Glutamatergic neuron (in vitro differentiated cells): ENCODE measurements around the gene AP1G2. TPM values are rescaled to one million over a fixed set of nuclear protein-coding genes. Genes with fewer than 3 reads are reported as not detected.
A peak's percentile ranks its signal among the peaks of the same experiment; 100 is the strongest.

Experiments
- DNase-seq: peaks from one replicate; pipeline ENCODE4 v3.0.0; 2022
- H3K27ac Mint-ChIP-seq: one replicate; pipeline ENCODE4 v1.8.0; 2020; ENCODE audit warnings: mild to moderate bottlenecking, mixed read lengths, inconsistent platforms; ENCODE audit not compliant: unreplicated experiment
- H3K27me3 Mint-ChIP-seq: one replicate; pipeline ENCODE4 v1.8.0; 2020; ENCODE audit warnings: mild to moderate bottlenecking, moderate library complexity, mixed read lengths, inconsistent platforms; ENCODE audit not compliant: unreplicated experiment
- H3K36me3 Mint-ChIP-seq: one replicate; pipeline ENCODE4 v1.8.0; 2020; ENCODE audit warnings: mild to moderate bottlenecking, mixed read lengths, inconsistent platforms; ENCODE audit not compliant: unreplicated experiment
- H3K4me1 Mint-ChIP-seq: one replicate; pipeline ENCODE4 v1.8.0; 2020; ENCODE audit warnings: mild to moderate bottlenecking, low read depth, mixed read lengths, inconsistent platforms; ENCODE audit not compliant: unreplicated experiment
- H3K4me3 Mint-ChIP-seq: one replicate; pipeline ENCODE4 v1.8.0; 2020; ENCODE audit warnings: mild to moderate bottlenecking, mixed read lengths, inconsistent platforms; ENCODE audit not compliant: unreplicated experiment
- H3K9me3 Mint-ChIP-seq: one replicate; pipeline ENCODE4 v1.8.0; 2020; ENCODE audit warnings: mild to moderate bottlenecking, moderate library complexity, mixed read lengths, inconsistent platforms; ENCODE audit not compliant: unreplicated experiment
- total RNA-seq: library from RNA; stranded (reverse); fragmentation: NEBNext Ultra II Directional; extraction: Animal tissue kit (Norgen Biotek cat#: 25700); gene quantifications from one replicate; pipeline ENCODE4 v1.2.1, GENCODE V29; 2021; ENCODE audit not compliant: unreplicated experiment
- TF ChIP-seq, protein P1 (sequence below): fragments of 200-600 bp; sonication (generic); IDR thresholded peaks from one replicate; pipeline ENCODE4 v1.5.0; 2021; ENCODE audit not compliant: partially characterized antibody, unreplicated experiment

AP1G2 gene
- total RNA-seq, 1 donor from 2014 or later = 105 TPM

DNA sequence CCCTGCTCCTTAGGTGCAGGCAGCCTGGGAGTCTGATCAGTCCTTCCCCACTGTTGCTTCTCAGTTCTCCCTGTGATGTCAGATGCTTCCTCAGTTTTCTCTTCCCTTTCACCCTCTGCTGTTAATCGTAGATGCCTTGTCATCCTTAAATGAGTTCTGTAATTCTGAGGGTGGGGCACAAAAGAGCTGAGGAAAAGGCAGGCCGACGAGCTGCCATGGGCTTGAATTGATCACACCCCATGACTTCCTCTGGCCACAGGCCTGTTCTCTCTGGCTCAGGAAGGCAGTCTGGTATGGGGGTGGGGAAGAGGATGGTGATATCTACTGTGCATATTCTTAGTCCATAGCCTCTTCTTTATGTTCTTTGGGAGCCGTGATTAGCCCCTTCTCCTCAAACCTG lies 5.2 kb upstream of the AP1G2 start:
- Mint-ChIP-seq H3K4me1 (peaks cover 22% of the 10 kb centered on the region), H3K27ac (no peak overlapping the region), H3K4me3 (peak overlapping the region; percentile 10), H3K36me3 (peaks cover 9% of the 10 kb centered on the region), H3K9me3 (peaks cover 8% of the 10 kb centered on the region), H3K27me3 (peaks cover 25% of the 10 kb centered on the region)
- no peak for DNase-seq
- TF ChIP-seq, protein P1, sequence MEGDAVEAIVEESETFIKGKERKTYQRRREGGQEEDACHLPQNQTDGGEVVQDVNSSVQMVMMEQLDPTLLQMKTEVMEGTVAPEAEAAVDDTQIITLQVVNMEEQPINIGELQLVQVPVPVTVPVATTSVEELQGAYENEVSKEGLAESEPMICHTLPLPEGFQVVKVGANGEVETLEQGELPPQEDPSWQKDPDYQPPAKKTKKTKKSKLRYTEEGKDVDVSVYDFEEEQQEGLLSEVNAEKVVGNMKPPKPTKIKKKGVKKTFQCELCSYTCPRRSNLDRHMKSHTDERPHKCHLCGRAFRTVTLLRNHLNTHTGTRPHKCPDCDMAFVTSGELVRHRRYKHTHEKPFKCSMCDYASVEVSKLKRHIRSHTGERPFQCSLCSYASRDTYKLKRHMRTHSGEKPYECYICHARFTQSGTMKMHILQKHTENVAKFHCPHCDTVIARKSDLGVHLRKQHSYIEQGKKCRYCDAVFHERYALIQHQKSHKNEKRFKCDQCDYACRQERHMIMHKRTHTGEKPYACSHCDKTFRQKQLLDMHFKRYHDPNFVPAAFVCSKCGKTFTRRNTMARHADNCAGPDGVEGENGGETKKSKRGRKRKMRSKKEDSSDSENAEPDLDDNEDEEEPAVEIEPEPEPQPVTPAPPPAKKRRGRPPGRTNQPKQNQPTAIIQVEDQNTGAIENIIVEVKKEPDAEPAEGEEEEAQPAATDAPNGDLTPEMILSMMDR = no peak

DNA sequence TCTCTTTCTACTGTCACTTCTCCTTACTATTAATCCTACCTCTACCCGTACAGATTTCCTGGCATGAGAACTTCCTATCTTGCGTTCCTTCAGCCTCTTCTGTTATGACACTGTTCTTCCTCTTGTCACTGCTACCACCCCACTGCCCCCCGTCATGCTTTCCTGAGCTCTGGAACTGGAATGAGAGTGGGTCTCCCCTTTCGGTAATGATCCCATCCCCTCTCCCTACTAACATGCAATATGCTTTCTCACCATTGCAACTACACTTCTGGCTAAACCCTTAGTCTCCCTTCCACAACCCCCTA lies 4.9 kb upstream of the AP1G2 start:
- Mint-ChIP-seq H3K36me3 (peaks cover 9% of the 10 kb centered on the region), H3K4me1 (peaks cover 22% of the 10 kb centered on the region), H3K27ac (no peak overlapping the region)

DNA sequence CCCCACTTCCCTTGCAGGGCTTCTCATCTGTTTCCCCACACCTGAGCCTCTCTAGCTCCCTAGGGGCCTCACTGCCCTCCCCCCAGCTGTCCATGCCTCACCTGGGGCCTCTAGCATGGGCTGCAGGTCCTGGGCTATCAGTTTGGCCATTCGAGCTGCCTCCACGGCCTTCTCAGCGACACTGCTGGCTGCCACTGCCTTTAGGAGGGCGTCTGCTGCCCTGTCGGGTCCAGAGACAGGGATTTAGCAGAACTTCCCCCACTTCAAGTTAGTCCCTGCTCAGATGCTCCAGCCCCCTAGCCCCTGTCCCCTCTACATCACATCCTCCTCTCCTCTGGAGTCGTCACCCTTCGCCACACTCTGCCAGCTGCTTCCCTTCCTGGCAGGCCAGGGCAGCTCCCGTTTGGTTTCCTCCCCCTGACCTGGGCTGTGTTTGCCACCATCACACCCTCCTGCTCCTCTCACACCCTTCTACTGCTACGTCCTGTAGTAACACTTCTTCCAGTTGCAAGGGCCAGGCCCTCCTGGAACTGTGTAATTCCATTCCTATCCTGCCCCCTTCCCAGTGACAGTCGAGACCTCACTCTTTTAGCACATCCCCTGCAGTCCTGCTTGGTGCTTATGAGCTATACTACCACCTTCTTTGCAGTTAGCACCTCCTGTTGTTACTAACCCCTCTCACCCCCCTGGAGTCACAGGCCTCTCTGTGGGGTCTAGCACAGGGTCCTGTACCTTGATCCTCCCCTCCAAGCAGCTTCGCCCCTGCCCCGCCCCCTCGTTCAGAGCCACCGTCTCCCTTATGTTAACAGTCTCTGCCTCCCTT lies 4.3 kb upstream of the AP1G2 start:
- peaks cover 9% of the 10 kb centered on the region for H3K36me3 Mint-ChIP-seq
- H3K4me1 Mint-ChIP-seq = peaks cover 22% of the 10 kb centered on the region
- H3K27ac Mint-ChIP-seq = peak overlapping the region; percentile 53
- H3K4me3 Mint-ChIP-seq = no peak overlapping the region
- peak; percentile 11 for DNase-seq
- TF ChIP-seq, protein P1 = no peak
- peaks cover 30% of the 10 kb centered on the region for H3K27me3 Mint-ChIP-seq
- peaks cover 13% of the 10 kb centered on the region for H3K9me3 Mint-ChIP-seq

More for the DNA sequence above, 4.9 kb upstream of the AP1G2 start:
- Mint-ChIP-seq H3K27me3 (peaks cover 28% of the 10 kb centered on the region), H3K4me3 (peak overlapping the region; percentile 10), H3K9me3 (peaks cover 9% of the 10 kb centered on the region)
- no peak for DNase-seq
- TF ChIP-seq, protein P1 = no peak

DNA sequence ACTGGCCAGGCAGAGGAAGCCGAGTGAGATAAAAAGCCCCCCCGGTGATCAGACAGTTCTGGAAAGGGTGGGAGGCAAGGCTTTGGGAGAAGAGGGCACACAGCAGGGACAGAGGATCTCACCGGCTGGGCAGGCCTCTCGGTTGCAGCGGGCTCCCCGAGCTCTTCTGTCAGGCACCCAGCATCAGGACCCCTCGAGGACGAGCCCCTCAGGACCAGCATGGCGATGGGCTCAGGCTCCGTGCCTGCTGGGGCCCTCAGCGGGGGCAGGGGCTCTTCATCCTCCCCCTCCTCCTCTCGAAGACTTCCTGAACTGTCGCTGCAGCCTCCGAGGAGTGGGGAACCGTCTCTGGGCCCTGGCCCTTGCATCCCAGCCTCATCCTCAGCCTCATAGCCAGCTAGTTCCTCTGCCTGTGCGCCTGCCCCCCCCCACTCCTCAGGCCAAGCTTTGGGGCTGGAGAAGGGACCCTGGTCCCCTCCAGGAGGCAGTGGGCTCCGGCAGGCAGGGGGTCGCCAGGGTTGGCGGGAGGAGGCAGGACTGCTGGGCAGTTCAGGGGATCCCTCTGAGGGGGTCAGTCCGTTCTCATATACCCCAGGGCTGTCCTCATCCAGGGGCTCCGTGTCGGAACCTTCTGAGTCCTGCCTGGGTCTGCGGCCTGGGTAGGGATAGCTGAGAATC lies 3.4 kb upstream of the AP1G2 start:
- TF ChIP-seq, protein P1 = no peak
- peak; percentile 8 for DNase-seq
- H3K36me3 Mint-ChIP-seq = peaks cover 9% of the 10 kb centered on the region
- H3K27me3 Mint-ChIP-seq = peaks cover 27% of the 10 kb centered on the region
- H3K4me1 Mint-ChIP-seq = peaks cover 22% of the 10 kb centered on the region
- H3K27ac Mint-ChIP-seq = no peak overlapping the region
- peaks cover 15% of the 10 kb centered on the region for H3K9me3 Mint-ChIP-seq
- no peak overlapping the region for H3K4me3 Mint-ChIP-seq
